Activated CD4-positive, alpha-beta memory T cell treated with anti-CD3 and anti-CD28 coated beads, Interleukin-2, amount 10 ng/mL, durations not matched to agents 7 days and 5 days (primary cell): ENCODE data around the gene OXLD1. TPM values are rescaled to one million over a fixed set of nuclear protein-coding genes. Genes with fewer than 3 reads are reported as not detected.

ENCODE experiments used
- CTCF ChIA-PET: fragments of 350-600 bp; sonication (Branson Sonifier 250); formaldehyde crosslinking; loops from one replicate; lab custom pipeline; 2021; ENCODE audit warnings: antibody characterized with exemption, inconsistent platforms; lab: Charles Lee
- POLR2A ChIA-PET: fragments of 350-600 bp; sonication (Branson Sonifier 250); formaldehyde crosslinking; loops from one replicate; lab custom pipeline; 2021; ENCODE audit warnings: antibody characterized with exemption; lab: Charles Lee
- DNase-seq: peaks from one replicate; pipeline ENCODE4 v3.0.0-alpha.2; 2020
- H3K27ac Mint-ChIP-seq: one replicate; pipeline ENCODE4 v1.8.0; 2021; ENCODE audit warnings: mild to moderate bottlenecking, mixed read lengths
- H3K27me3 Mint-ChIP-seq: one replicate; pipeline ENCODE4 v1.8.0; 2021; ENCODE audit warnings: mixed read lengths
- H3K36me3 Mint-ChIP-seq: one replicate; pipeline ENCODE4 v1.8.0; 2021; ENCODE audit warnings: low read depth, mixed read lengths
- H3K4me1 Mint-ChIP-seq: one replicate; pipeline ENCODE4 v1.8.0; 2021; ENCODE audit warnings: mixed read lengths
- H3K4me3 Mint-ChIP-seq: one replicate; pipeline ENCODE4 v1.8.0; 2021; ENCODE audit warnings: mild to moderate bottlenecking, mixed read lengths
- H3K9me3 Mint-ChIP-seq: one replicate; pipeline ENCODE4 v1.8.0; 2021; ENCODE audit warnings: mixed read lengths
- total RNA-seq, 2 experiments: library from RNA; stranded (reverse); gene quantifications; one replicate each; pipeline ENCODE4 v1.2.3, GENCODE V29; 2021

Gene OXLD1
- total RNA-seq, 2 experiments from 2014 or later = 59.3 TPM

DNA sequence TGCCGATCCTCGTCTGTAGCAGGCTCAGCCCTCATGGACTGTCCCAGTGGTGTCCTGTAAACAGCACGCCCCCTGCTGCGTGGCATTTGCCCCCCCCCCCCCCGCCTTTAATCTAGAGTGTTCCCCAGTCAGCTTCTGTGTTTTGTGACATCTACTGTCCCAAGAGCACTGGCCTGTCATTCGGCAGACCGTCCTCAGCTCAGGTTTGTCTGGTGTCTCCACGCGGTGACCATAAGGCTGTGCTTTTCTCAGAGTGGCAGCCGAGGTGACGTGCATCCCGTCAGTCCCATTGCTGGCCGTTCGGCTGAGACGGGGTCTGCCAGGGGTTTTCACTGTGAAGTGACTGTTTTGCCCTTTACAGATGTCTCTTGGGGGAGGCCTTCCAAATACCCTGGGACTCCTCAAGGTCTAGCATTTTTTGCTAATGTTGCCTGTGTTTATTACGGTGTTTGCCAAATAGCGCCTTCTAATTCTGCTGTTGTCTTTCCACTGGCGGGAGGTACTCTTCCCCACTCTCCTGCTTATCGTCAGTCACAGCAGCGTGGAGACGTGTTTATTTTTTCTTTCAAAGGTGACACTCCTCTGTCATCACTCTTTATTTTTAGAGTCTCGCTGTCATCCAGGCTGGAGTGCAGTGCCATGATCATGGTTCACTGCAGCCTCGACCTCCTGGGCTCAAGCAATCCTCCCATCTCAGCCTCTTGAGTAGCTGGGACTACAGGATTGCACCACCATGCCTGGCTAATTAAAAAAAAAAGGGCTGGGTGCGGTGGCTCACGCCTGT, 31.0 kb upstream of the OXLD1 start:
- H3K27ac Mint-ChIP-seq = no peak overlapping the region
- H3K4me3 Mint-ChIP-seq = no peak overlapping the region
- H3K4me1 Mint-ChIP-seq = peaks cover 19% of the 10 kb centered on the region
- H3K9me3 Mint-ChIP-seq = no peaks in the 10 kb centered on the region
- DNase-seq = no peak
- ChIA-PET CTCF (no interaction called here), POLR2A (interaction anchor here (0.6 to 2.5 kb wide), 2 partner anchors 13 to 336 kb away, joined by 3 to 13 read pairs; partner anchors contain the start of genes ARL16 and HGS)
- peaks cover 49% of the 10 kb centered on the region for H3K36me3 Mint-ChIP-seq
- H3K27me3 Mint-ChIP-seq = no peaks in the 10 kb centered on the region

DNA sequence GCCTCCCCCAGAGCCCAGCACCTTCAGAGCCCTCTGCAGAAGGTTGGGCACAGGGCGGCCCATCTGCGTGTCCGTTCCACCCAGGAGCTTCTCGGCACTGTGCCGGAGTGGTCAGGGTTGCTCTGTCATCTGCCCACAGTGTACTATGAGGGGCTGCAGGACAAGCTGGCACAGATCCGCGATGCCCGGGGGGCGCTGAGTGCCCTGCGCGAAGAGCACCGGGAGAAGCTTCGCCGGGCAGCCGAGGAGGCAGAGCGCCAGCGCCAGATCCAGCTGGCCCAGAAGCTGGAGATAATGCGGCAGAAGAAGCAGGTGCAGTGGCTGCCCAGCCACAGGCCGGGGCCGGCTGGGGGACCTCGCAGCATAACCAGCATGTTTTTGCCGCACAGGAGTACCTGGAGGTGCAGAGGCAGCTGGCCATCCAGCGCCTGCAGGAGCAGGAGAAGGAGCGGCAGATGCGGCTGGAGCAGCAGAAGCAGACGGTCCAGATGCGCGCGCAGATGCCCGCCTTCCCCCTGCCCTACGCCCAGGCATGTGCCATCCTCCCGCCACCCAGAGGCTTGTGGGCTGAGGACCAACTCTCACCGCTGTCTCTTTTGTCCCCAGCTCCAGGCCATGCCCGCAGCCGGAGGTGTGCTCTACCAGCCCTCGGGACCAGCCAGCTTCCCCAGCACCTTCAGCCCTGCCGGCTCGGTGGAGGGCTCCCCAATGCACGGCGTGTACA, 30.0 kb upstream of the OXLD1 start:
- H3K36me3 Mint-ChIP-seq = peaks cover 47% of the 10 kb centered on the region

DNA sequence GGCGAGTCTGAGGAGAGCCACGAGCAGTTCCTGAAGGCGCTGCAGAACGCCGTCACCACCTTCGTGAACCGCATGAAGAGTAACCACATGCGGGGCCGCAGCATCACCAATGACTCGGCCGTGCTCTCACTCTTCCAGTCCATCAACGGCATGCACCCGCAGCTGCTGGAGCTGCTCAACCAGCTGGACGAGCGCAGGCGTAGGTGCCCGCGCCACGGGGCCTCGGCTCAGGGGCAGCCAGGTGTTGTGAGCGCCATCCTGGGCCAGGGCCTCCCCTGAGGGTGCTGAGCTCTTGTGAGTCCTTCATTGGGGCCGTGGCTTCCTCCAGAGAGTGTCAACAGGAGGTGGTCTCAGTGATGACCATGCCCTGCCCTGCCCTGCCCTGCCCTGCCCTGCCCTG, 29.4 kb upstream of the OXLD1 start:
- Mint-ChIP-seq H3K4me1 (peaks cover 3% of the 10 kb centered on the region), H3K27me3 (no peaks in the 10 kb centered on the region), H3K36me3 (peaks cover 48% of the 10 kb centered on the region), H3K9me3 (no peaks in the 10 kb centered on the region), H3K4me3 (no peak overlapping the region), H3K27ac (no peak overlapping the region)
- DNase-seq = no peak
- ChIA-PET POLR2A (interaction anchor here (1.2 to 2.5 kb wide), 2 partner anchors 11 to 12 kb away, joined by 3 to 13 read pairs; partner anchors contain the start of genes ARL16 and HGS), CTCF (no interaction called here)

More for the DNA sequence above, 30.0 kb upstream of the OXLD1 start:
- Mint-ChIP-seq H3K4me3 (no peak overlapping the region), H3K4me1 (peaks cover 9% of the 10 kb centered on the region), H3K9me3 (no peaks in the 10 kb centered on the region), H3K27ac (no peak overlapping the region), H3K27me3 (no peaks in the 10 kb centered on the region)
- POLR2A ChIA-PET = interaction anchor here (2.5 kb wide), 1 partner anchor 12 kb away, joined by 13 read pairs; the partner anchor contains the start of genes ARL16 and HGS
- CTCF ChIA-PET = no interaction called here
- DNase-seq = no peak

DNA sequence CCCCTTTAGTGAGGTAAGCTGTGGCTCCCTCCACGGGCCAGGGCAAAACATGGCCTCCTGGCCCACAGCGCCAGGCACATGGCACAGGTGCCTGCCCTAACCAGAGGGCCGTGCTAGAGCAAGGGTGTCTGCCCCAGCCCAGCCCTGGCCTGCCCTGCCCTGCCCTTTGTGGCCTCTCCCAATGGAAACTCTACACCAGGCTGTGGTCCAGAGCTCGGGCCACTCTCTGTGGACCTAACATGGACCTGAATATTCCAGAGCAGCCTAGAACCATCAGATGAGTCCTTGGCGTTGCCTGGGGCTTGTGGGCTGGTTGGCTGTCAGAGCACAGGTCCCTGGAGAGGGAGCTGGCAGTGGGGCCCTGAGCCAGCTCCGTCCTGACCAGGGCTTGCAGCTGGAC, 28.8 kb upstream of the OXLD1 start:
- POLR2A ChIA-PET = interaction anchor here (1.2 to 2.5 kb wide), 2 partner anchors 11 to 12 kb away, joined by 3 to 13 read pairs; partner anchors contain the start of genes ARL16 and HGS
- Mint-ChIP-seq H3K4me1 (no peaks in the 10 kb centered on the region), H3K4me3 (no peak overlapping the region), H3K9me3 (no peaks in the 10 kb centered on the region), H3K27ac (no peak overlapping the region), H3K36me3 (peaks cover 46% of the 10 kb centered on the region), H3K27me3 (no peaks in the 10 kb centered on the region)
- CTCF ChIA-PET = no interaction called here
- DNase-seq = no peak

DNA sequence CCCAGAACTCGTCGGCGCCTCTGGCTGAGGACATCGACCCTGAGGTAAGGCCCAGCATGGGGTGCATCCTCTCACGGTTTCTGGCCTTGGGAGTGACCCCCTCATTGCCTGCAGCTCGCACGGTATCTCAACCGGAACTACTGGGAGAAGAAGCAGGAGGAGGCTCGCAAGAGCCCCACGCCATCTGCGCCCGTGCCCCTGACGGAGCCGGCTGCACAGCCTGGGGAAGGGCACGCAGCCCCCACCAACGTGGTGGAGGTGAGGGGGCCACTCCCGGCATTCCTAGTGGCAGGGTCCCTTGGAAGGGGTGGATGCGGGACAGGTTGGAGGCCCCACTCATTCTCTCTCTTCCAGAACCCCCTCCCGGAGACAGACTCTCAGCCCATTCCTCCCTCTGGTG, 28.4 kb upstream of the OXLD1 start:
- Mint-ChIP-seq H3K36me3 (peaks cover 50% of the 10 kb centered on the region), H3K4me3 (no peak overlapping the region), H3K27me3 (no peaks in the 10 kb centered on the region), H3K27ac (no peak overlapping the region), H3K4me1 (no peaks in the 10 kb centered on the region), H3K9me3 (no peaks in the 10 kb centered on the region)
- DNase-seq = no peak
- POLR2A ChIA-PET = interaction anchor here (1.2 to 2.5 kb wide), 2 partner anchors 11 to 12 kb away, joined by 3 to 13 read pairs; partner anchors contain the start of genes ARL16 and HGS
- CTCF ChIA-PET = no interaction called here

DNA sequence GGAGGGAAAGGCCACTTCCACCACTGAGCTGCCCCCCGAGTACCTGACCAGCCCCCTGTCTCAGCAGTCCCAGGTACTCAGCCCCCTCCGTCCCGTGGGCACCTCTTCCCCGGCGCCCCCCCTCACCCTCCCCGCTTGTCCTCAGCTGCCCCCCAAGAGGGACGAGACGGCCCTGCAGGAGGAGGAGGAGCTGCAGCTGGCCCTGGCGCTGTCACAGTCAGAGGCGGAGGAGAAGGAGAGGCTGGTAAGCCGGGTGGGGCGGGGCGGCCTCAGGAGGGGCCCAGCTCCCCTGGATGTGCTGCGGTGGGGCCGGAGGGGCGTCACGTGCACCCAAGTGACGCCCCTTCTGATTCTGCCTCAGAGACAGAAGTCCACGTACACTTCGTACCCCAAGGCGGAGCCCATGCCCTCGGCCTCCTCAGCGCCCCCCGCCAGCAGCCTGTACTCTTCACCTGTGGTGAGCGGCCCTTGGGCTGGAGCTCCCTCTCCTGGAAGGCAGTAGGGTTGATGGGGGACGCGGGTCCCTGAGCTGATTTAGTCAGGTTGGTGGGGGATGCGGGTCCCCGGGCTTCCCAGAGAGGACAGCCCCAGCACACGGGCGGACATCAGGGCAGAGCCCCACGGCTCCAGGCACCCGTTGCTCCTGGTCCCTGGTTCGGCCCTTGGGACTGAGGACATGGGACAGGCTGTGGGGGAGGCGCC, 27.3 kb upstream of the OXLD1 start:
- no peak overlapping the region for H3K4me3 Mint-ChIP-seq
- ChIA-PET POLR2A (interaction anchor here (1.0 to 1.9 kb wide), 3 partner anchors 9 to 11 kb away, joined by 4 to 9 read pairs (median 6); partner anchors contain the start of genes ARL16, HGS and MRPL12), CTCF (interaction anchor here (1.0 kb wide), 1 partner anchor 8 kb away, joined by 3 read pairs; no protein-coding TSS in a partner anchor)
- DNase-seq = no peak
- no peaks in the 10 kb centered on the region for H3K9me3 Mint-ChIP-seq
- H3K4me1 Mint-ChIP-seq = no peaks in the 10 kb centered on the region
- peaks cover 57% of the 10 kb centered on the region for H3K36me3 Mint-ChIP-seq
- H3K27me3 Mint-ChIP-seq = no peaks in the 10 kb centered on the region
- no peak overlapping the region for H3K27ac Mint-ChIP-seq

DNA sequence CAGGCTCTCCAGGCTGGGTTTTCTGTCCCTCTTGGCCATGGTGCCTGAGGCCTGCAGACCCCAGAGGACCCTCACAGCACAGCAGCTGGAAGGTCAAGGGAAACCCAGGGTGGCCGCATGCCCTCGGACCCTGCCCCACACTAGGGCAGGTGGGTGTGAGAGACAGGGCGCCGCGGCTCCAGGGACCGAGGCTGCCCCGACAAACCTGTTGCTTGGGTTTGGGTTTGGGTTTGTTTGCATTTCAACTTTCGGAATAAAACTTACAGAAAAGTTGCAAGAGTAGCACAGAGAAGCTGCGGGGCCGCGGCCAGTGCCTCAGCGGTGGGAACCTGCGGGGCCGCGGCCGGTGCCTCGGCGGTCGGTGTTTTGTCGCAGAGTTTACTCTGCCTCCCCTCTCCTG, 25.2 kb upstream of the OXLD1 start:
- POLR2A ChIA-PET = interaction anchor here (1.4 to 1.5 kb wide), 2 partner anchors 11 to 13 kb away, joined by 3 to 5 read pairs; no protein-coding TSS in a partner anchor
- no peak for DNase-seq
- CTCF ChIA-PET = no interaction called here
- Mint-ChIP-seq H3K27me3 (no peaks in the 10 kb centered on the region), H3K36me3 (peaks cover 48% of the 10 kb centered on the region), H3K27ac (no peak overlapping the region), H3K9me3 (no peaks in the 10 kb centered on the region), H3K4me3 (no peak overlapping the region), H3K4me1 (peaks cover 6% of the 10 kb centered on the region)

DNA sequence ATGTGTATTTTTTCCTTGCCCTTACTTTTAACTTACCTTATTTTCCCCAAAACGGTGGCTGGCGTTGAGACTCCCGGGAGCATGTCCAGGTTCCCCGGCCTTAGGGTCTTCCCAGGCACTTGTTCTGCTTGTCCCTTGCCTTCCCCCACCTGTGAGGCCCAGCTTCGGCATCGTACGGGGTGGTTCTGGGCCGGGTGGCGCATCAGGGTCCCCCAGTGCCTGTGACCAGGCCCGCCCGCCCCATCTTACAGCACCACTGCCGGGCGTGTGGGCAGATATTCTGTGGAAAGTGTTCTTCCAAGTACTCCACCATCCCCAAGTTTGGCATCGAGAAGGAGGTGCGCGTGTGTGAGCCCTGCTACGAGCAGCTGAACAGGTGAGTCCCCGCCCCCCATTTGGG, 24.8 kb upstream of the OXLD1 start:
- H3K4me1 Mint-ChIP-seq = peaks cover 9% of the 10 kb centered on the region
- H3K9me3 Mint-ChIP-seq = no peaks in the 10 kb centered on the region
- CTCF ChIA-PET = no interaction called here
- DNase-seq = no peak
- H3K27me3 Mint-ChIP-seq = no peaks in the 10 kb centered on the region
- H3K36me3 Mint-ChIP-seq = peaks cover 49% of the 10 kb centered on the region
- no peak overlapping the region for H3K4me3 Mint-ChIP-seq
- H3K27ac Mint-ChIP-seq = no peak overlapping the region
- POLR2A ChIA-PET = interaction anchor here (1.4 kb wide), 1 partner anchor 11 kb away, joined by 5 read pairs; no protein-coding TSS in a partner anchor

DNA sequence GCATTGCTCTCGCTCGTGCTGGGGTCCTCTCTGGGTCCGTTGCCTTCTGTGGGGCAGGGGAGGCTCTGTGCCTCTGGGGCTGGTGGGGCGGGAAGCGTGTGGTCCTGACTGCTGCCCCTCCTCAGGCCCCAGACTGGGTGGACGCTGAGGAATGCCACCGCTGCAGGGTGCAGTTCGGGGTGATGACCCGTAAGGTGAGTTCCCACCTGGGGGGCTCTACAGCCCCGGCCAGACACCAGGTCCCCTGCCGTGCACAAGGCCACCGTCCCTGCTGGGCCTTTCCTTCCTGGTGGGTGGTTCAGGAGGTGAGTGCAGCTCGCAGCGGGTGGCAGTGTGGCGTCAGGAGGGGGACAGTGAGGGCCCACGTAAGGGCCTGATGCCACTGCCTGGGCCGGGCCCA, 24.1 kb upstream of the OXLD1 start:
- Mint-ChIP-seq H3K27ac (no peak overlapping the region), H3K27me3 (no peaks in the 10 kb centered on the region), H3K4me3 (no peak overlapping the region), H3K9me3 (no peaks in the 10 kb centered on the region), H3K36me3 (peaks cover 51% of the 10 kb centered on the region), H3K4me1 (peaks cover 14% of the 10 kb centered on the region)
- DNase-seq = no peak
- ChIA-PET POLR2A (interaction anchor here (1.4 kb wide), 1 partner anchor 12 kb away, joined by 5 read pairs; no protein-coding TSS in a partner anchor), CTCF (no interaction called here)

DNA sequence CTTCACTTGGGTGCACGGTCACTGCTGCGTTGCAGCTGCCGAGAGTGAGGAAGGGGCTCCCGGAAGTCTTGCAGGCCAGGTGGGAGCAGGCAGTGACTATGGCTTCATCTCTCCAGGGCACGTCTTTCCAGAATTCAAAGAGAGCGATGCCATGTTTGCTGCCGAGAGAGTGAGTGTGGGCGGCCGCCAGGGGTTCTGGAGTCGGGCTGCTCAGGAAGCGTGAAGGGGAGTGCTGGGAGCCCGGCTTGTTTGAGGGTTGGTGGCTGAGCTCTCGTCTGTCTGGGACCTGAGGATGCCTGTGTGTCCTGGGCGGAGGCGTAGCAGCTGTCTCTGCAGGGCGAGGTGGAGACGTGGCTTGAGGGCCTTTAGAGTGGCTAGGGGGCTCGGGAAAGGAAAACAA, 23.7 kb upstream of the OXLD1 start:
- Mint-ChIP-seq H3K4me3 (no peak overlapping the region), H3K36me3 (peaks cover 56% of the 10 kb centered on the region), H3K9me3 (no peaks in the 10 kb centered on the region), H3K27ac (peak overlapping the region; percentile 26), H3K27me3 (no peaks in the 10 kb centered on the region), H3K4me1 (peaks cover 18% of the 10 kb centered on the region)
- POLR2A ChIA-PET = interaction anchor here (1.4 kb wide), 1 partner anchor 12 kb away, joined by 5 read pairs; no protein-coding TSS in a partner anchor
- DNase-seq = no peak
- CTCF ChIA-PET = no interaction called here

DNA sequence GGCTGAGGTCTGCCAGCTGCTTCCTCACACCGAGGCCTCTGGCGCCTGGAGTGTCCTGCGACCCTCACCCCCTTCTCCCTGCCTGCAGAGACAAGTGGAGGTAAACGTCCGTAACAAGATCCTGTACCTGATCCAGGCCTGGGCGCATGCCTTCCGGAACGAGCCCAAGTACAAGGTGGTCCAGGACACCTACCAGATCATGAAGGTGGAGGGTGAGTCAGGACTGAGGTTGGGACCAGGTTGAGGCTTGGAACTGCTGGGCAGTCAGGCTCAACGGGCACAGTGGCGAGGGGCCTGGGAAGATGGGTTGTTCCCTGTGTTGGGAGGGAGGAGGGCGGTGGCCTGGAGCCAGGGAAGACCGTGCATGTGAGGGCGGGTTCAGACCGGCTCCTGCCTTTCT, 22.2 kb upstream of the OXLD1 start:
- no peak for DNase-seq
- H3K36me3 Mint-ChIP-seq = peaks cover 59% of the 10 kb centered on the region
- ChIA-PET POLR2A (no interaction called here), CTCF (no interaction called here)
- peaks cover 28% of the 10 kb centered on the region for H3K4me1 Mint-ChIP-seq
- H3K27me3 Mint-ChIP-seq = no peaks in the 10 kb centered on the region
- no peak overlapping the region for H3K4me3 Mint-ChIP-seq
- no peaks in the 10 kb centered on the region for H3K9me3 Mint-ChIP-seq
- H3K27ac Mint-ChIP-seq = no peak overlapping the region

DNA sequence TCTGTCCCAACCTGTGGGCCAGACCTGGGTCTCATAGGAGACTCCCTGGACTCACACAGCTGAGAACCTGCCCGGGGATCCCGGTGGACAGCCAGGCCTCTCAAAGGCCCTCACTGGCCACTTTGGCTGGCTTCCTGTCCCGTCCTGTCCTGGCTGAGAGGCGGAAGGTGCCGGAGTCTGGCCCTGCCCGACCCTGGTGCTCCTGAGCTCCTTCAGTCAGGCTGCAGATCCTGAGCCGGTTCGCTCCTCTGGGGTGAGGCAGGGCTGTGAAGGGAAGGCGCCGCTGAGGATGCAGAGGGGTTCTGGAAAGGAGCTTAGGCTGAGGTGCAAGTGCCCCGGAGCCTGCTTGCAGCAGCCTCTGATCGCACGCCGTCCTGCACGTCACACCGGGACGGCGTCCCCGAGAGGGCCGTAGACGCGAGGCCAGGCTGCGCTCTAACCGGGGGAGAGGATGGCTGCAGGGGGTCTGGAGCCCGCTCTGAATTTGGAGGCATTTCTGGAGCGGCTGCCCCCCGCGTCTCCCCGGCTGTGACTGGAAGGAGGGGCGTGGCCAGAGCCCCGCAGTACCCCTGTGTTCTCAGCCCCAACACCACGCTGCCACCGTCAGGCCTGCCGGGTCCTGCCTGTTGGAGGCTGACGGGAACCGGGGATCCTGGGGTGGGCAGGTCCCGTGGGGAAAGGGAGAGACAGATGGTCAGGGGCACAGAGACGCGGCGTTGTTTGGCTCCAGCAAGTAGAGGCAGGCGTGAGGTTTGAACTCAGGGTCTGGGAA, 21.6 kb upstream of the OXLD1 start:
- Mint-ChIP-seq H3K9me3 (no peaks in the 10 kb centered on the region), H3K27me3 (no peaks in the 10 kb centered on the region), H3K27ac (no peak overlapping the region), H3K36me3 (peaks cover 59% of the 10 kb centered on the region), H3K4me3 (no peak overlapping the region), H3K4me1 (peaks cover 30% of the 10 kb centered on the region)
- ChIA-PET CTCF (no interaction called here), POLR2A (interaction anchor here (1.6 kb wide), 1 partner anchor 13 kb away, joined by 4 read pairs; no protein-coding TSS in a partner anchor)
- no peak for DNase-seq
